Panc1 (cell line): ENCODE measurements around the gene PCSK1N.

Experiments
- TF ChIP-seq, protein P1 (sequence below), 2 experiments: IDR thresholded peaks; 2 replicates each; pipeline ENCODE4 v1.6.1; 2011 to 2012; ENCODE audit warnings: low read depth in 2 of 2, control low read depth in 1 of 2, low read length in 1 of 2, mild to moderate bottlenecking in 1 of 2, moderate library complexity in 1 of 2; ENCODE audit not compliant: insufficient read depth in 1 of 2
- TF ChIP-seq, protein P2 (sequence below): fragments of 450-650 bp; IDR thresholded peaks from 2 replicates; pipeline ENCODE4 v1.5.1; 2017; ENCODE audit warnings: mild to moderate bottlenecking

DNA sequence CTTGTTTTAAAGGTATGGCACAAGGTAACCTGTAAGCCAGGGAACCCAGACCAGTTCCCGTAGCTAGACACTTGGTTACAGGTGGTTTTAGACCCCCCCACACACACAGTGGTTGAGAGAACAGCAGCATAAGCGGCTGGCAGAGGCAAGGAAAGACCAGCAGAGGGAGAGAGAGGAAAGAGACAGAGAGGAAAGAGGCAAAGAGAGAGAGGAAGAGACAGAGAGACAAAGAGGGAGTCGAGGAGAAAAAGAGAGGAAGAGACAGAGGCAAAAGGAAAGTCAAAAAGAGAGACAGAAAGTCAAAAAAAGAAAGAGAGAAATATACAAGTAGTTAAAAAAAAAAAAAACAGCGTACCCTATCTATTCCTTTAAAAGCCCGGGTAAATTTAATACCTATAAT is 19.5 kb upstream of the PCSK1N start:
- TF ChIP-seq, protein P1, sequence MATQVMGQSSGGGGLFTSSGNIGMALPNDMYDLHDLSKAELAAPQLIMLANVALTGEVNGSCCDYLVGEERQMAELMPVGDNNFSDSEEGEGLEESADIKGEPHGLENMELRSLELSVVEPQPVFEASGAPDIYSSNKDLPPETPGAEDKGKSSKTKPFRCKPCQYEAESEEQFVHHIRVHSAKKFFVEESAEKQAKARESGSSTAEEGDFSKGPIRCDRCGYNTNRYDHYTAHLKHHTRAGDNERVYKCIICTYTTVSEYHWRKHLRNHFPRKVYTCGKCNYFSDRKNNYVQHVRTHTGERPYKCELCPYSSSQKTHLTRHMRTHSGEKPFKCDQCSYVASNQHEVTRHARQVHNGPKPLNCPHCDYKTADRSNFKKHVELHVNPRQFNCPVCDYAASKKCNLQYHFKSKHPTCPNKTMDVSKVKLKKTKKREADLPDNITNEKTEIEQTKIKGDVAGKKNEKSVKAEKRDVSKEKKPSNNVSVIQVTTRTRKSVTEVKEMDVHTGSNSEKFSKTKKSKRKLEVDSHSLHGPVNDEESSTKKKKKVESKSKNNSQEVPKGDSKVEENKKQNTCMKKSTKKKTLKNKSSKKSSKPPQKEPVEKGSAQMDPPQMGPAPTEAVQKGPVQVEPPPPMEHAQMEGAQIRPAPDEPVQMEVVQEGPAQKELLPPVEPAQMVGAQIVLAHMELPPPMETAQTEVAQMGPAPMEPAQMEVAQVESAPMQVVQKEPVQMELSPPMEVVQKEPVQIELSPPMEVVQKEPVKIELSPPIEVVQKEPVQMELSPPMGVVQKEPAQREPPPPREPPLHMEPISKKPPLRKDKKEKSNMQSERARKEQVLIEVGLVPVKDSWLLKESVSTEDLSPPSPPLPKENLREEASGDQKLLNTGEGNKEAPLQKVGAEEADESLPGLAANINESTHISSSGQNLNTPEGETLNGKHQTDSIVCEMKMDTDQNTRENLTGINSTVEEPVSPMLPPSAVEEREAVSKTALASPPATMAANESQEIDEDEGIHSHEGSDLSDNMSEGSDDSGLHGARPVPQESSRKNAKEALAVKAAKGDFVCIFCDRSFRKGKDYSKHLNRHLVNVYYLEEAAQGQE (IDR thresholded peaks at IDR 0.05; ENCODE audit: insufficient read depth in 1 of 2, low read depth in 2 of 2, low read length in 1 of 2): no peak
- TF ChIP-seq, protein P2, sequence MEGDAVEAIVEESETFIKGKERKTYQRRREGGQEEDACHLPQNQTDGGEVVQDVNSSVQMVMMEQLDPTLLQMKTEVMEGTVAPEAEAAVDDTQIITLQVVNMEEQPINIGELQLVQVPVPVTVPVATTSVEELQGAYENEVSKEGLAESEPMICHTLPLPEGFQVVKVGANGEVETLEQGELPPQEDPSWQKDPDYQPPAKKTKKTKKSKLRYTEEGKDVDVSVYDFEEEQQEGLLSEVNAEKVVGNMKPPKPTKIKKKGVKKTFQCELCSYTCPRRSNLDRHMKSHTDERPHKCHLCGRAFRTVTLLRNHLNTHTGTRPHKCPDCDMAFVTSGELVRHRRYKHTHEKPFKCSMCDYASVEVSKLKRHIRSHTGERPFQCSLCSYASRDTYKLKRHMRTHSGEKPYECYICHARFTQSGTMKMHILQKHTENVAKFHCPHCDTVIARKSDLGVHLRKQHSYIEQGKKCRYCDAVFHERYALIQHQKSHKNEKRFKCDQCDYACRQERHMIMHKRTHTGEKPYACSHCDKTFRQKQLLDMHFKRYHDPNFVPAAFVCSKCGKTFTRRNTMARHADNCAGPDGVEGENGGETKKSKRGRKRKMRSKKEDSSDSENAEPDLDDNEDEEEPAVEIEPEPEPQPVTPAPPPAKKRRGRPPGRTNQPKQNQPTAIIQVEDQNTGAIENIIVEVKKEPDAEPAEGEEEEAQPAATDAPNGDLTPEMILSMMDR: peak; percentile 70
